ENCODE measurements around the gene RAET1E. TPM values are rescaled to one million over a fixed set of nuclear protein-coding genes. Genes with fewer than 3 reads are reported as not detected.

RAET1E gene
- total and polyA plus RNA-seq, 2 donors (not counting 3 experiments of a cell fraction or from before 2014, with no cell fraction given): 0.04 TPM; not detected in 1

DNA sequence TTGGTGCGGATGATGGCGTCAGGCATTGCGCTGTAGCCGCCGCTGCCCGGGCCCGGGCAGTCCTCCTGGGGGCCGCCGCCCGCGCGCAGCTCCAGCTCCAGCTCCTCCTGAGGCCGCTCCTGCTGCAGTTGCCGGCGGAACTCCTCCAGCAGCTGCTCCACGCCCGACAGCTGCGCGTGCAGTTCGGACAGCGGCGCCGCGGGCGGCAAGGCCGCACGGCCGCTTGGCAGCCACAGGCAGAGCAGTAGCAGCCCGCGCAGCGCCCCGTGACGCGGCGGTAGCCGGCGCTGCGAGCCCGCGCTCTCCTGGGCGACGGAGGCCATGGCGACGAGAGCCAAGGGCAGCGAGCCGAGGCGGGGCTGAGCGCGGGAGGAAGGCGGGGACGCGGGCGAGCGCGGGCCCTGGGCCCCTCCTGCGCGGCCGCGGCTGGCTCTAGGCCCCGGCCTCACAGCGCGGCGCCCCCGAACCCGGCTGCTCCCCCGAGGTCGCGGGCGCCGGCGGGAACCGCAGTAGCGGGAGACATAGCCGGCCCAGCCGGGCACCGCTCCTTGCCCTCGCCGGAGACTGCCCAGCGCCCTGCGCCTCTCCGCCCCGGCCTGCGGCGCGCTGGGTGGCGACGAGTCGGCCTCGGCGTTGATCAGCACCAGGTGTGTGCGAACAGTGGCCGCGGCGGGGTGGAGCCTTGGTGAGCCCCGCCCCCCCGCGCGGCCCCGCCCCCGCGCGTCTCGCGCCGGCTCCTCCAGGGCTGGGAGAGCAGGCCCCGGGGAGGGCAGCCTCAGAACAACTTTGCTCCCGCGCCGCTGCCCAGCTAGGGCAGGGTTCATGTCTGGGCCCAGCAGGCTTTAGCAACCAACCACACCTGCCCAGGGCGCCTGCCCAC is 34.0 kb downstream of the RAET1E start, which contains the start of gene LRP11:
Gene LRP11, minus strand, starts transcription at position 662 of the 880 bp plus-strand sequence. Its CDS starts 339 bp downstream, at position 323.
- Histone ChIP-seq H3K9me3 (replicated peaks; ENCODE audit: control insufficient read depth, insufficient read depth, low read length) (no peaks in the 10 kb centered on the region), H3K4me1 (ENCODE audit: control insufficient read depth, extremely low read depth, insufficient read depth, low read length) (peaks cover 34% of the 10 kb centered on the region), H3K9me1 (replicated peaks; ENCODE audit: control insufficient read depth, extremely low read depth, insufficient read depth, low read length) (no peaks in the 10 kb centered on the region), H3K9ac (replicated peaks; ENCODE audit: extremely low read depth, insufficient read depth, low read length) (peak within 1 kb of the TSS; percentile 85), H3K79me2 (ENCODE audit: control insufficient read depth, insufficient read depth, low read length) (peaks cover 14% of the 10 kb centered on the region), H3K36me3 (ENCODE audit: control insufficient read depth in 2 of 2, extremely low read depth in 1 of 2, insufficient read depth in 2 of 2, low read length in 2 of 2) (no peaks in the 10 kb centered on the region), H3K4me3 (replicated peaks in 1 of 3; ENCODE audit: insufficient read depth in 1 of 3, low read depth in 1 of 3, low read length in 3 of 3) (peak within 1 kb of the TSS; percentile 61 to 91 (median 84)), H3K27ac (ENCODE audit: insufficient read depth, low read depth, low read length) (peak within 1 kb of the TSS; percentile 72), H4K20me1 (replicated peaks; ENCODE audit: control insufficient read depth, extremely low read depth, insufficient read depth, low read length) (no peaks in the 10 kb centered on the region), H3K27me3 (ENCODE audit: control insufficient read depth in 2 of 2, insufficient read depth in 2 of 2, low read length in 2 of 2) (no peaks in the 10 kb centered on the region), H3K4me2 (ENCODE audit: insufficient read depth, low read length) (peak within 1 kb of the TSS; percentile 93), H2AFZ (ENCODE audit: low read depth, low read length) (peak within 1 kb of the TSS; percentile 91)
- intact Hi-C loops (cut with micrococcal nuclease): loop anchor here (1.0 to 2.0 kb wide), 6 partner anchors 9 to 297 kb away; partner anchors contain the start of genes GINM1 and LATS1
- ChIA-PET POLR2A (interaction anchor here (1.2 kb wide), 1 partner anchor 16 kb away, joined by 5 read pairs; no protein-coding TSS in a partner anchor), CTCF (interaction anchor here (0.7 to 5.1 kb wide), 7 partner anchors 9 to 153 kb away, joined by 3 to 40 read pairs (median 3); no protein-coding TSS in a partner anchor)
- FAIRE-seq (peak; percentile 69), DNase-seq (ENCODE audit: low read depth, low spot score) (peak; percentile 86)
- dilution Hi-C loops (cut with MboI; ENCODE audit: extremely low pct_ligation_motif_present, low sequenced_read_pairs): no loop called here
- no TSS peak for BruUV-seq (replicated peaks)
- TF ChIP-seq MAX (IDR thresholded peaks at IDR 0.05; ENCODE audit: insufficient read depth, insufficient read length) (peak; percentile 15), FOS (IDR thresholded peaks at IDR 0.05; ENCODE audit: borderline replicate concordance, insufficient read depth, low read length) (no peak), JUN (IDR thresholded peaks at IDR 0.05; ENCODE audit: borderline replicate concordance, insufficient read depth, insufficient read length, low read depth) (no peak), GATA2 (IDR thresholded peaks at IDR 0.05; ENCODE audit: insufficient read depth, insufficient read length, low read depth, low read length) (no peak), EZH2 (IDR thresholded peaks at IDR 0.05; ENCODE audit: borderline replicate concordance, low read depth, low read length, severe bottlenecking) (no peak), POLR2A (IDR thresholded peaks at IDR 0.05; ENCODE audit: low read depth, low read length) (peak; percentile 36), MYC (IDR thresholded peaks at IDR 0.05; ENCODE audit: low read depth, low read length) (no peak), POLR2AphosphoS5 (IDR thresholded peaks at IDR 0.05; ENCODE audit: insufficient read depth, low read depth, low read length) (peak; percentile 56)
- TF ChIP-seq, protein P1, sequence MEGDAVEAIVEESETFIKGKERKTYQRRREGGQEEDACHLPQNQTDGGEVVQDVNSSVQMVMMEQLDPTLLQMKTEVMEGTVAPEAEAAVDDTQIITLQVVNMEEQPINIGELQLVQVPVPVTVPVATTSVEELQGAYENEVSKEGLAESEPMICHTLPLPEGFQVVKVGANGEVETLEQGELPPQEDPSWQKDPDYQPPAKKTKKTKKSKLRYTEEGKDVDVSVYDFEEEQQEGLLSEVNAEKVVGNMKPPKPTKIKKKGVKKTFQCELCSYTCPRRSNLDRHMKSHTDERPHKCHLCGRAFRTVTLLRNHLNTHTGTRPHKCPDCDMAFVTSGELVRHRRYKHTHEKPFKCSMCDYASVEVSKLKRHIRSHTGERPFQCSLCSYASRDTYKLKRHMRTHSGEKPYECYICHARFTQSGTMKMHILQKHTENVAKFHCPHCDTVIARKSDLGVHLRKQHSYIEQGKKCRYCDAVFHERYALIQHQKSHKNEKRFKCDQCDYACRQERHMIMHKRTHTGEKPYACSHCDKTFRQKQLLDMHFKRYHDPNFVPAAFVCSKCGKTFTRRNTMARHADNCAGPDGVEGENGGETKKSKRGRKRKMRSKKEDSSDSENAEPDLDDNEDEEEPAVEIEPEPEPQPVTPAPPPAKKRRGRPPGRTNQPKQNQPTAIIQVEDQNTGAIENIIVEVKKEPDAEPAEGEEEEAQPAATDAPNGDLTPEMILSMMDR (IDR thresholded peaks at IDR 0.05; ENCODE audit: extremely low read depth in 1 of 2, insufficient read depth in 1 of 2, low read depth in 1 of 2, low read length in 2 of 2): no peak
